Smooth muscle cell (in vitro differentiated cells): ENCODE data around the gene SMOC1. TPM values are rescaled to one million over a fixed set of nuclear protein-coding genes. Genes with fewer than 3 reads are reported as not detected.

Experiments used
- DNase-seq: peaks from one replicate; lab custom pipeline; 2025; ENCODE audit not compliant: unreplicated experiment; lab: John Stamatoyannopoulos, UW
- H2AFZ ChIP-seq: fragments of 200-600 bp; sonication (generic); 2 replicates; pipeline ENCODE4 v1.6.0; 2016; ENCODE audit warnings: antibody characterized with exemption, low read depth, mild to moderate bottlenecking
- H3F3A ChIP-seq: fragments of 200-600 bp; sonication (generic); 2 replicates; pipeline ENCODE4 v1.6.0; 2017; ENCODE audit warnings: antibody characterized with exemption, low read depth
- H3K27ac ChIP-seq: fragments of 200-600 bp; sonication (generic); 2 replicates; pipeline ENCODE4 v1.5.1; 2016; ENCODE audit warnings: low read depth, mild to moderate bottlenecking
- H3K27me3 ChIP-seq: fragments of 200-600 bp; sonication (generic); 2 replicates; pipeline ENCODE4 v1.6.1; 2016; ENCODE audit warnings: low read depth, mild to moderate bottlenecking
- H3K36me3 ChIP-seq: fragments of 200-600 bp; sonication (generic); 2 replicates; pipeline ENCODE4 v1.5.1; 2016; ENCODE audit warnings: low read depth
- H3K4me1 ChIP-seq: fragments of 200-600 bp; sonication (generic); 2 replicates; pipeline ENCODE4 v1.5.1; 2016; ENCODE audit warnings: low read depth
- H3K4me2 ChIP-seq: fragments of 200-600 bp; sonication (generic); 2 replicates; pipeline ENCODE4 v1.6.0; 2016; ENCODE audit warnings: mild to moderate bottlenecking
- H3K4me3 ChIP-seq: fragments of 200-600 bp; sonication (generic); 2 replicates; pipeline ENCODE4 v1.5.1; 2016; ENCODE audit warnings: mild to moderate bottlenecking
- H3K79me2 ChIP-seq: fragments of 200-600 bp; sonication (generic); 2 replicates; pipeline ENCODE4 v1.6.0; 2016; ENCODE audit warnings: low read depth, mild to moderate bottlenecking
- H3K9ac ChIP-seq: fragments of 200-600 bp; sonication (generic); 2 replicates; pipeline ENCODE4 v1.6.0; 2016; ENCODE audit warnings: low read depth
- H3K9me3 ChIP-seq: fragments of 200-600 bp; sonication (generic); replicated peaks from 2 replicates; pipeline ENCODE4 v1.5.1; 2016; ENCODE audit warnings: low read depth
- H4K20me1 ChIP-seq: fragments of 200-600 bp; sonication (generic); 2 replicates; pipeline ENCODE4 v1.6.0; 2016; ENCODE audit warnings: low read depth
- WGBS: methylation state at CpG from one replicate; pipeline ENCODE4 v1.1.7; 2016; ENCODE audit warnings: low lambda C conversion rate; 5-methylcytosine and 5-hydroxymethylcytosine counted together
- polyA plus RNA-seq: library from polyadenylated mRNA; unstranded; fragments of >200 nt; fragmentation: Nextera tagmentation; extraction: Ambion mirVana; gene quantifications from 2 replicates; pipeline ENCODE4 v1.2.1, GENCODE V29; 2016
- total RNA-seq: library from RNA; depleted of rRNA; stranded (reverse); fragments of >200 nt; gene quantifications from 2 replicates; pipeline ENCODE4 v1.2.3, GENCODE V29; 2014
- TF ChIP-seq, protein P1 (sequence below): fragments of 200-600 bp; sonication (generic); IDR thresholded peaks from 2 replicates; pipeline ENCODE4 v1.5.1; 2017; ENCODE audit warnings: borderline replicate concordance, mild to moderate bottlenecking, antibody characterized with exemption; ENCODE audit not compliant: insufficient read depth, poor library complexity, severe bottlenecking

Gene SMOC1
- total and polyA plus RNA-seq, 2 experiments from 2014 or later, result 1.6 to 6.3 TPM

DNA sequence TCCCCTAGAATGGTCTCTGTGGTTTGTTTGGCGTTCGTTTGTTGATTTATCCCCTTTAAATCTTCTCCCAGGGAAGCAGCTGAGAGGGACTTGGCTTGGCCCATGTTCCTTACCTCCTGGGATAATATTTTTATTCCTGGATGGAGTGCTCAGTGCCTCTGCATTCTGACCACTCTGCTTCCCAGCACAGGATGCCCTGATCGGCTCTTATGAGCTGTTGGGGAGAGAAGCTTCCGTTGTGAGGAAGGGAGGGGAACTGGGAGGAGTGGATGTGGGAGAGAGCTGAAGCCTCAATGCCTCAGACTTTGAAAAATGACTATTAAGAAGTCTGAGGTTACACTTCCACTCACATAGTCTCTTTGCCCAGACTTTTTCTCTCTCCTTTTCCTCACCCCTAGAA lies 114.8 kb downstream of the SMOC1 start:
- Histone ChIP-seq H3K79me2 (no peaks in the 10 kb centered on the region), H2AFZ (no peak overlapping the region), H3F3A (no peaks in the 10 kb centered on the region), H3K9ac (no peak overlapping the region), H3K9me3 (no peaks in the 10 kb centered on the region), H3K27me3 (peaks cover 14% of the 10 kb centered on the region), H3K4me2 (no peak overlapping the region), H4K20me1 (no peaks in the 10 kb centered on the region), H3K27ac (no peak overlapping the region), H3K36me3 (no peaks in the 10 kb centered on the region), H3K4me3 (no peak overlapping the region), H3K4me1 (peaks cover 12% of the 10 kb centered on the region)
- 69% methylated on average over 4 of the region's 4 CpGs for WGBS
- DNase-seq, result no peak
- TF ChIP-seq, protein P1, sequence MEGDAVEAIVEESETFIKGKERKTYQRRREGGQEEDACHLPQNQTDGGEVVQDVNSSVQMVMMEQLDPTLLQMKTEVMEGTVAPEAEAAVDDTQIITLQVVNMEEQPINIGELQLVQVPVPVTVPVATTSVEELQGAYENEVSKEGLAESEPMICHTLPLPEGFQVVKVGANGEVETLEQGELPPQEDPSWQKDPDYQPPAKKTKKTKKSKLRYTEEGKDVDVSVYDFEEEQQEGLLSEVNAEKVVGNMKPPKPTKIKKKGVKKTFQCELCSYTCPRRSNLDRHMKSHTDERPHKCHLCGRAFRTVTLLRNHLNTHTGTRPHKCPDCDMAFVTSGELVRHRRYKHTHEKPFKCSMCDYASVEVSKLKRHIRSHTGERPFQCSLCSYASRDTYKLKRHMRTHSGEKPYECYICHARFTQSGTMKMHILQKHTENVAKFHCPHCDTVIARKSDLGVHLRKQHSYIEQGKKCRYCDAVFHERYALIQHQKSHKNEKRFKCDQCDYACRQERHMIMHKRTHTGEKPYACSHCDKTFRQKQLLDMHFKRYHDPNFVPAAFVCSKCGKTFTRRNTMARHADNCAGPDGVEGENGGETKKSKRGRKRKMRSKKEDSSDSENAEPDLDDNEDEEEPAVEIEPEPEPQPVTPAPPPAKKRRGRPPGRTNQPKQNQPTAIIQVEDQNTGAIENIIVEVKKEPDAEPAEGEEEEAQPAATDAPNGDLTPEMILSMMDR, result no peak

DNA sequence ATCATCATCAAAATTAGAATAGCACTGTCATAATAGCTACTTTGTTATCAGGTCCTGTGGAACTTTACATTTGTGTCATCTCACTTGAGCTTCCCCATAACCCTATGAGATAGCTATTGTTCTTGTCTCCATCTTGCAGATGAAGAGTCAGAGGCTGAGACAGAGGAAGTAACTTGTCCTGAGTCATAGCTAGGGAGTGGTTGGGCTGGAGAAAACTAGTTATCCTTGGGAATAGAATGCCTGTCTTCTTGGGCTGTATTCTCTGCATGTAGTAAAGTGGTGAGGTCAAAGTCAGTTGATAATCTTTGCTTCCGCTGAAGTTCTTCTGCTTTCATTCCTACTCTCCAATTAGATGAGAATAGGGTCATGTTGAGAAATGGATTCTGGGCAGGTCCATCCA lies 117.0 kb downstream of the SMOC1 start:
- Histone ChIP-seq H3K79me2 (no peaks in the 10 kb centered on the region), H3K4me1 (peaks cover 4% of the 10 kb centered on the region), H3K4me2 (no peak overlapping the region), H3K9me3 (no peaks in the 10 kb centered on the region), H3K4me3 (no peak overlapping the region), H3F3A (no peaks in the 10 kb centered on the region), H2AFZ (no peak overlapping the region), H3K27me3 (peaks cover 7% of the 10 kb centered on the region), H3K9ac (no peak overlapping the region), H3K27ac (peak overlapping the region; percentile 19), H3K36me3 (no peaks in the 10 kb centered on the region), H4K20me1 (no peaks in the 10 kb centered on the region)
- DNase-seq, result no peak
- TF ChIP-seq, protein P1, result no peak
- 89% methylated on average over 1 of the region's 1 CpG for WGBS

DNA sequence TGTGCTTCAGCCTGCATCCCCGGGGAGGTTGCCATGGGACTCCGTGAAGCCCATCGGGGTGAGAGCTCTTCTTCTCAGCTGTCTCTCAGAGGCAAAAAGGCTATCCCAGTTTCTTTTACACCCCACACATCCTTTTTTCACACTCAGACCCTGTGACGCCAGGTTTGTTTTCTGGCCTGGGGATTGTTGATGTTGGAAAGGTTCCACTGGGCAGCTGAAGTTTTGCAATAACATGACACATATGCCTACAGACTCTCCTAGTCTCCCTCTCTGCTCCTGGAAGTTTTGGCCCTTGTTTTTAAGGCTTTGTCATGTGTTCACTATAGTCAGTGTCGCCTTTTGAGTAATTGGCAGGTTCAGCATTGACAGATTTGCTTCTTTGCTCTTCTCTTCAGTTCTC lies 118.6 kb downstream of the SMOC1 start:
- Histone ChIP-seq H3F3A (no peaks in the 10 kb centered on the region), H3K79me2 (no peaks in the 10 kb centered on the region), H4K20me1 (no peaks in the 10 kb centered on the region), H3K4me2 (peak overlapping the region; percentile 44), H2AFZ (no peak overlapping the region), H3K9ac (no peak overlapping the region), H3K4me1 (no peaks in the 10 kb centered on the region), H3K4me3 (no peak overlapping the region), H3K27ac (peak overlapping the region; percentile 88), H3K36me3 (no peaks in the 10 kb centered on the region), H3K9me3 (no peaks in the 10 kb centered on the region), H3K27me3 (no peaks in the 10 kb centered on the region)
- DNase-seq, result no peak
- WGBS, result 82% methylated on average over 5 of the region's 5 CpGs
- TF ChIP-seq, protein P1, result no peak

DNA sequence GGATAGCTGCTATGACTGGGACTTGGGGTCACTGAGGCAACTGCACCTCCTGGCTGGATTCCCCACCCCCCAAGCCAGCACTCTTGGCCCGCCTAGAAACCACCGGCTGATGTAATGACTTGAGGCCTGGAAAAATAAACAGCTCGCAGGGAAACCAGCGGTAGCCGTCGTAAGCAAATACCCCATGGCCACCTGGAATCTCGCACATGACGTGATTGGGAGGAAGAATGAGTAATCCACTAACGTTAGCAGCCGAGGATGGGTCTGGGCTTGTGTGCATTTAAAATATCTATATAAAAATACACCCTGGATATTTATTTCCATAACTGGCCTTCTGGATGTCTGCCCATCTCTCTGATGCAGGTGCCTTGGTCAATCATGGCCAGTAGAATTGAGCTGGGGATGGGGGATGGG lies 120.1 kb downstream of the SMOC1 start:
- no peak overlapping the region for H3K4me3 ChIP-seq
- TF ChIP-seq, protein P1, result no peak
- H2AFZ ChIP-seq, result no peak overlapping the region
- H3K79me2 ChIP-seq, result no peaks in the 10 kb centered on the region
- peak overlapping the region; percentile 47 for H3K4me2 ChIP-seq
- WGBS, result 46% methylated on average over 10 of the region's 10 CpGs
- peak overlapping the region; percentile 88 for H3K27ac ChIP-seq
- no peaks in the 10 kb centered on the region for H3K4me1 ChIP-seq
- no peaks in the 10 kb centered on the region for H3F3A ChIP-seq
- no peaks in the 10 kb centered on the region for H3K9me3 ChIP-seq
- H3K27me3 ChIP-seq, result no peaks in the 10 kb centered on the region
- peak overlapping the region; percentile 53 for H3K9ac ChIP-seq
- DNase-seq, result no peak
- no peaks in the 10 kb centered on the region for H3K36me3 ChIP-seq
- H4K20me1 ChIP-seq, result no peaks in the 10 kb centered on the region
